ENCODE data around the gene STBD1. TPM values are rescaled to one million over a fixed set of nuclear protein-coding genes. Genes with fewer than 3 reads are reported as not detected.

The STBD1 gene
- total RNA-seq, 1 experiment from 2014 or later: 3.8 TPM

DNA sequence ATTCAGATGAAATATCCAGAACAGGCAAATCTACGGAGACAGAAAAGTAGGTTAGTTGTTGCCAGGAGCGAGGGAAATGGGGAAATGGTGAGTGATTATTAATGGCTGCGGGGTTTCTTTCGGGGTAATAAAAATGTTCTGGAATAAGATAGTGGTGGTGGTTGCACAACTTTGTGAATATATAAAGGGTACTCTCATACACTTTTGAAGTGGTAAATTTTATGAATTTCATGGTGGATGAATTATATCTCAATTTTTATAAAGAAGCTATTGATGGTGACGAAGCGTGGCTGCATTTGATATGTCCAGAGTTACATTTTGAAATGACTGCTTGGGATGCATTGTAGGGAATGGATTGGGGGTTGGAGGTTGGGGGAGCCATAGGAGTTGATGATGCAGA lies 38.7 kb upstream of the STBD1 start:
- POLR2A ChIA-PET: no interaction called here
- BruUV-seq (replicated peaks): no TSS peak
- peaks cover under 1% of the 10 kb centered on the region for H3K4me1 Mint-ChIP-seq (ENCODE audit: low read depth, unreplicated experiment)

GRCh38 chr4:76270244-76271175 lies 36.0 kb upstream of the STBD1 start:
- no TSS peak for BruUV-seq (replicated peaks)
- Mint-ChIP-seq H3K36me3 (ENCODE audit: insufficient read depth, unreplicated experiment) (no peaks in the 10 kb centered on the region), H3K4me1 (ENCODE audit: low read depth, unreplicated experiment) (peaks cover 15% of the 10 kb centered on the region), H3K4me3 (ENCODE audit: unreplicated experiment) (no peak overlapping the region), H3K9me3 (ENCODE audit: unreplicated experiment) (no peaks in the 10 kb centered on the region), H3K27ac (ENCODE audit: unreplicated experiment) (no peak overlapping the region), H3K27me3 (ENCODE audit: insufficient read depth, unreplicated experiment) (no peaks in the 10 kb centered on the region)
- peaks cover 5% of the 10 kb centered on the region for H3K4me1 ChIP-seq
- H3K27me3 ChIP-seq (replicated peaks; ENCODE audit: control insufficient read depth, insufficient read depth, low read length): no peaks in the 10 kb centered on the region
- TF ChIP-seq, protein P1, sequence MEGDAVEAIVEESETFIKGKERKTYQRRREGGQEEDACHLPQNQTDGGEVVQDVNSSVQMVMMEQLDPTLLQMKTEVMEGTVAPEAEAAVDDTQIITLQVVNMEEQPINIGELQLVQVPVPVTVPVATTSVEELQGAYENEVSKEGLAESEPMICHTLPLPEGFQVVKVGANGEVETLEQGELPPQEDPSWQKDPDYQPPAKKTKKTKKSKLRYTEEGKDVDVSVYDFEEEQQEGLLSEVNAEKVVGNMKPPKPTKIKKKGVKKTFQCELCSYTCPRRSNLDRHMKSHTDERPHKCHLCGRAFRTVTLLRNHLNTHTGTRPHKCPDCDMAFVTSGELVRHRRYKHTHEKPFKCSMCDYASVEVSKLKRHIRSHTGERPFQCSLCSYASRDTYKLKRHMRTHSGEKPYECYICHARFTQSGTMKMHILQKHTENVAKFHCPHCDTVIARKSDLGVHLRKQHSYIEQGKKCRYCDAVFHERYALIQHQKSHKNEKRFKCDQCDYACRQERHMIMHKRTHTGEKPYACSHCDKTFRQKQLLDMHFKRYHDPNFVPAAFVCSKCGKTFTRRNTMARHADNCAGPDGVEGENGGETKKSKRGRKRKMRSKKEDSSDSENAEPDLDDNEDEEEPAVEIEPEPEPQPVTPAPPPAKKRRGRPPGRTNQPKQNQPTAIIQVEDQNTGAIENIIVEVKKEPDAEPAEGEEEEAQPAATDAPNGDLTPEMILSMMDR (IDR thresholded peaks at IDR 0.05; ENCODE audit: insufficient read depth in 1 of 2, low read depth in 1 of 2, low read length in 1 of 2, severe bottlenecking in 1 of 2, unreplicated experiment in 1 of 2): no peak
- intact Hi-C loops (cut with micrococcal nuclease; ENCODE audit: unreplicated experiment): no loop called here
- H3K36me3 ChIP-seq (ENCODE audit: control insufficient read depth, insufficient read depth, low read length): no peaks in the 10 kb centered on the region
- ChIA-PET CTCF (no interaction called here), POLR2A (interaction anchor here (1.4 kb wide), 1 partner anchor 19 kb away, joined by 3 read pairs; the partner anchor contains the start of gene FAM47E)
- no peak for DNase-seq
- no peak overlapping the region for H3K4me3 ChIP-seq (ENCODE audit: low read depth, low read length)
- H3K9me3 ChIP-seq: 0 out of 2 replicates have a peak, but pooled peaks cover 3% of the 10 kb centered on the region

More for the DNA sequence above, 38.7 kb upstream of the STBD1 start:
- Mint-ChIP-seq H3K9me3 (ENCODE audit: unreplicated experiment) (no peaks in the 10 kb centered on the region), H3K4me3 (ENCODE audit: unreplicated experiment) (no peak overlapping the region), H3K27ac (ENCODE audit: unreplicated experiment) (no peak overlapping the region), H3K27me3 (ENCODE audit: insufficient read depth, unreplicated experiment) (no peaks in the 10 kb centered on the region), H3K36me3 (ENCODE audit: insufficient read depth, unreplicated experiment) (peaks cover 5% of the 10 kb centered on the region)
- Histone ChIP-seq H3K36me3 (ENCODE audit: control insufficient read depth, insufficient read depth, low read length) (no peaks in the 10 kb centered on the region), H3K9me3 (no peaks in the 10 kb centered on the region), H3K27me3 (replicated peaks; ENCODE audit: control insufficient read depth, insufficient read depth, low read length) (no peaks in the 10 kb centered on the region), H3K4me3 (ENCODE audit: low read depth, low read length) (no peak overlapping the region), H3K4me1 (no peaks in the 10 kb centered on the region)
- TF ChIP-seq, protein P1 (IDR thresholded peaks at IDR 0.05; ENCODE audit: insufficient read depth in 1 of 2, low read depth in 1 of 2, low read length in 1 of 2, severe bottlenecking in 1 of 2, unreplicated experiment in 1 of 2): no peak
- DNase-seq: no peak
- intact Hi-C loops (cut with micrococcal nuclease; ENCODE audit: unreplicated experiment): no loop called here
- CTCF ChIA-PET: no interaction called here

GRCh38 chr4:76271248-76271647 lies 35.3 kb upstream of the STBD1 start:
- no peak for DNase-seq
- Histone ChIP-seq H3K36me3 (ENCODE audit: control insufficient read depth, insufficient read depth, low read length) (no peaks in the 10 kb centered on the region), H3K4me1 (peaks cover 8% of the 10 kb centered on the region), H3K27me3 (replicated peaks; ENCODE audit: control insufficient read depth, insufficient read depth, low read length) (no peaks in the 10 kb centered on the region), H3K9me3 (0 out of 2 replicates have a peak, but pooled peaks cover 3% of the 10 kb centered on the region), H3K4me3 (ENCODE audit: low read depth, low read length) (no peak overlapping the region)
- H3K4me3 Mint-ChIP-seq (ENCODE audit: unreplicated experiment): no peak overlapping the region
- intact Hi-C loops (cut with micrococcal nuclease; ENCODE audit: unreplicated experiment): no loop called here
- H3K4me1 Mint-ChIP-seq (ENCODE audit: low read depth, unreplicated experiment): peaks cover 22% of the 10 kb centered on the region
- BruUV-seq (replicated peaks): no TSS peak
- POLR2A ChIA-PET: interaction anchor here (1.4 kb wide), 1 partner anchor 20 kb away, joined by 3 read pairs; the partner anchor contains the start of gene FAM47E
- no peaks in the 10 kb centered on the region for H3K36me3 Mint-ChIP-seq (ENCODE audit: insufficient read depth, unreplicated experiment)
- CTCF ChIA-PET: no interaction called here
- TF ChIP-seq, protein P1 (IDR thresholded peaks at IDR 0.05; ENCODE audit: insufficient read depth in 1 of 2, low read depth in 1 of 2, low read length in 1 of 2, severe bottlenecking in 1 of 2, unreplicated experiment in 1 of 2): no peak
- H3K27ac Mint-ChIP-seq (ENCODE audit: unreplicated experiment): no peak overlapping the region
- H3K9me3 Mint-ChIP-seq (ENCODE audit: unreplicated experiment): no peaks in the 10 kb centered on the region
- no peaks in the 10 kb centered on the region for H3K27me3 Mint-ChIP-seq (ENCODE audit: insufficient read depth, unreplicated experiment)

Data from Caco-2 (cell line).